MCF 10A (cell line): ENCODE measurements around the gene TXLNA. TPM values are rescaled to one million over a fixed set of nuclear protein-coding genes. Genes with fewer than 3 reads are reported as not detected.
"Not testable (repeated sequence)": the region's sequence is repeated elsewhere in the genome, so short reads cannot be mapped to it uniquely, and the experiment has no call there.

Experiments used
- BruUV-seq: library from RNA; stranded (reverse); fragments of 400-500 nt; replicated peaks from 2 replicates; lab custom pipeline; 2021; lab: Mats Ljungman, UMichigan
- CTCF ChIA-PET: fragments of 300-600 bp; sonication (Branson Sonifier 250); formaldehyde crosslinking; extraction: SDS; loops from one replicate; lab custom pipeline; 2021; ENCODE audit warnings: antibody characterized with exemption, inconsistent platforms; lab: Yijun Ruan, JAX
- POLR2A ChIA-PET: fragments of 300-600, 350-650 bp; sonication (Branson Sonifier 250); formaldehyde crosslinking; extraction: SDS; loops from one replicate; lab custom pipeline; 2020; ENCODE audit warnings: antibody characterized with exemption, inconsistent platforms; lab: Yijun Ruan, JAX
- DNase-seq: peaks from one replicate; pipeline ENCODE4 v3.0.0-alpha.2; 2018; ENCODE audit not compliant: unreplicated experiment
- H3K27ac Mint-ChIP-seq: one replicate; pipeline ENCODE4 v1.8.0; 2022; ENCODE audit warnings: mild to moderate bottlenecking, low read depth, mixed read lengths; ENCODE audit not compliant: unreplicated experiment
- H3K27me3 Mint-ChIP-seq: one replicate; pipeline ENCODE4 v1.8.0; 2022; ENCODE audit warnings: mixed read lengths; ENCODE audit not compliant: insufficient read depth, unreplicated experiment
- H3K36me3 Mint-ChIP-seq: one replicate; pipeline ENCODE4 v1.8.0; 2022; ENCODE audit warnings: mild to moderate bottlenecking, moderate library complexity, mixed read lengths; ENCODE audit not compliant: insufficient read depth, unreplicated experiment
- H3K4me1 Mint-ChIP-seq: one replicate; pipeline ENCODE4 v1.8.0; 2022; ENCODE audit warnings: mixed read lengths; ENCODE audit not compliant: insufficient read depth, unreplicated experiment
- H3K4me3 Mint-ChIP-seq: one replicate; pipeline ENCODE4 v1.8.0; 2022; ENCODE audit warnings: mild to moderate bottlenecking, moderate library complexity, mixed read lengths; ENCODE audit not compliant: unreplicated experiment
- H3K9me3 Mint-ChIP-seq: one replicate; pipeline ENCODE4 v1.8.0; 2022; ENCODE audit warnings: mixed read lengths; ENCODE audit not compliant: unreplicated experiment
- CTCF ChIP-seq: fragments of 200-600 bp; IDR thresholded peaks from one replicate; pipeline ENCODE4 v1.8.0; 2022; ENCODE audit warnings: antibody characterized with exemption, mild to moderate bottlenecking; ENCODE audit not compliant: unreplicated experiment
- intact Hi-C: fragments of 100-400 bp; cut with micrococcal nuclease; formaldehyde crosslinking; loops from 2 replicates; pipeline ENCODE4 v1.14.1; 2022
- total RNA-seq: library from RNA; stranded (reverse); gene quantifications from 2 replicates; pipeline ENCODE4 v1.2.3, GENCODE V29; 2022

Gene TXLNA
- total RNA-seq, 1 experiment from 2014 or later = 64.8 TPM

GRCh38 chr1:32142446-32143301, 36.8 kb upstream of the TXLNA start:
- intact Hi-C loops = no loop called here
- no TSS peak for BruUV-seq
- H3K27me3 Mint-ChIP-seq = no peaks in the 10 kb centered on the region
- peaks cover 4% of the 10 kb centered on the region for H3K36me3 Mint-ChIP-seq
- ChIA-PET CTCF (interaction anchor here (0.9 kb wide), 2 partner anchors 22 to 38 kb away, joined by 4 read pairs; no protein-coding TSS in a partner anchor), POLR2A (interaction anchor here (0.6 to 1.5 kb wide), 5 partner anchors 8 to 542 kb away, joined by 3 to 6 read pairs (median 3); no protein-coding TSS in a partner anchor)
- H3K4me1 Mint-ChIP-seq = peaks cover 46% of the 10 kb centered on the region
- DNase-seq = peak; percentile 12
- H3K9me3 Mint-ChIP-seq = no peaks in the 10 kb centered on the region
- H3K4me3 Mint-ChIP-seq = no peak overlapping the region
- peak overlapping the region; percentile 64 for H3K27ac Mint-ChIP-seq
- no peak for TF ChIP-seq CTCF

- BruUV-seq, intact Hi-C loops, H3K27me3 Mint-ChIP-seq, H3K36me3 Mint-ChIP-seq, DNase-seq, H3K9me3 Mint-ChIP-seq, H3K4me3 Mint-ChIP-seq: not testable (repeated sequence)
- CTCF ChIA-PET = interaction anchor here (0.9 kb wide), 1 partner anchor 37 kb away, joined by 4 read pairs; no protein-coding TSS in a partner anchor
- peaks cover 41% of the 10 kb centered on the region for H3K4me1 Mint-ChIP-seq
- POLR2A ChIA-PET = interaction anchor here (0.6 to 1.5 kb wide), 5 partner anchors 8 to 541 kb away, joined by 3 to 6 read pairs (median 3); no protein-coding TSS in a partner anchor
- H3K27ac Mint-ChIP-seq = peak overlapping the region; percentile 64
These were observed 36.2 kb upstream of the TXLNA start for GRCh38 chr1:32143302-32143695.

GRCh38 chr1:32144033-32144432, 35.4 kb upstream of the TXLNA start:
- Mint-ChIP-seq H3K4me1 (peaks cover 34% of the 10 kb centered on the region), H3K27ac (peak overlapping the region; percentile 64), H3K27me3 (no peaks in the 10 kb centered on the region), H3K36me3 (peaks cover 14% of the 10 kb centered on the region), H3K4me3 (no peak overlapping the region), H3K9me3 (no peaks in the 10 kb centered on the region)
- ChIA-PET POLR2A (interaction anchor here (0.9 to 1.1 kb wide), 2 partner anchors 15 to 35 kb away, joined by 3 read pairs; no protein-coding TSS in a partner anchor), CTCF (no interaction called here)
- no peak for TF ChIP-seq CTCF
- intact Hi-C loops = no loop called here
- no TSS peak for BruUV-seq
- peak; percentile 35 for DNase-seq

GRCh38 chr1:32147799-32148198, 31.7 kb upstream of the TXLNA start:
- H3K27ac Mint-ChIP-seq, H3K27me3 Mint-ChIP-seq, H3K4me3 Mint-ChIP-seq, intact Hi-C loops, POLR2A ChIA-PET, H3K9me3 Mint-ChIP-seq, CTCF ChIA-PET, BruUV-seq, DNase-seq: not testable (repeated sequence)
- Mint-ChIP-seq H3K4me1 (peaks cover 25% of the 10 kb centered on the region), H3K36me3 (peaks cover 23% of the 10 kb centered on the region)

- DNase-seq = no peak
- CTCF ChIA-PET = interaction anchor here (0.6 to 1.0 kb wide), 2 partner anchors 39 to 116 kb away, joined by 3 read pairs; no protein-coding TSS in a partner anchor
- Mint-ChIP-seq H3K27me3 (no peaks in the 10 kb centered on the region), H3K4me1 (peaks cover 10% of the 10 kb centered on the region), H3K27ac (peak overlapping the region; percentile 3), H3K9me3 (no peaks in the 10 kb centered on the region), H3K36me3 (peaks cover 41% of the 10 kb centered on the region), H3K4me3 (no peak overlapping the region)
- no peak for TF ChIP-seq CTCF
- intact Hi-C loops = no loop called here
- POLR2A ChIA-PET = interaction anchor here (0.7 to 1.8 kb wide), 3 partner anchors 8 to 29 kb away, joined by 3 to 5 read pairs (median 4); partner anchors contain the start of gene TXLNA
- BruUV-seq = no TSS peak
These were observed 28.6 kb upstream of the TXLNA start for GRCh38 chr1:32150847-32151246.
